Ascending aorta (tissue), 2 donors: ENCODE measurements around the gene ZNF276. TPM values are rescaled to one million over a fixed set of nuclear protein-coding genes. Genes with fewer than 3 reads are reported as not detected.
"Not testable (repeated sequence)": the region's sequence is repeated elsewhere in the genome, so short reads cannot be mapped to it uniquely, and the experiment has no call there.

Experiments used
- DNase-seq, 2 donors: peaks; one replicate each; pipeline ENCODE4 v3.0.0-alpha.2; 2019; ENCODE audit warnings: low spot score in 2 of 2
- H3K27ac ChIP-seq, 2 donors: fragments of 200-600 bp; sonication (generic); one replicate each; pipeline ENCODE4 v1.5.1; 2016 to 2017; ENCODE audit warnings: mild to moderate bottlenecking in 1 of 2
- H3K27me3 ChIP-seq: fragments of 200-600 bp; sonication (generic); one replicate; pipeline ENCODE4 v1.5.1; 2017
- H3K36me3 ChIP-seq, 2 donors: fragments of 200-600 bp; sonication (generic); one replicate each; pipeline ENCODE4 v1.5.1; 2016
- H3K4me1 ChIP-seq, 2 donors: fragments of 200-600 bp; sonication (generic); one replicate each; pipeline ENCODE4 v1.5.1; 2016 to 2017; ENCODE audit warnings: mild to moderate bottlenecking in 1 of 2
- H3K4me3 ChIP-seq, 2 donors: fragments of 200-600 bp; sonication (generic); one replicate each; pipeline ENCODE4 v1.5.1; 2016 to 2017; ENCODE audit warnings: mild to moderate bottlenecking in 1 of 2
- H3K9me3 ChIP-seq, 2 donors: fragments of 200-600 bp; sonication (generic); one replicate each; pipeline ENCODE4 v1.5.1; 2016
- CTCF ChIP-seq, 3 experiments: fragments of 200-600 bp in 2 of 3; fragments of 450-650 bp in 1 of 3; sonication (generic) in 2 of 3; IDR thresholded peaks; one replicate each; pipeline ENCODE4 v1.5.1; 2016 to 2019; ENCODE audit warnings: antibody characterized with exemption in 3 of 3, mild to moderate bottlenecking in 1 of 3, moderate library complexity in 1 of 3
- intact Hi-C: fragments of 100-400 bp; cut with DNase I; formaldehyde crosslinking; loops from one replicate; pipeline ENCODE4 v1.15.1; 2023
- total RNA-seq: library from RNA; depleted of rRNA; stranded (reverse); fragments of >200 nt; gene quantifications from one replicate; pipeline ENCODE4 v1.1.0, GENCODE V29; 2016

Gene ZNF276
- total RNA-seq, 1 donor from 2014 or later, result 30.7 TPM

GRCh38 chr16:89770367-89770766, 49.0 kb downstream of the ZNF276 start:
- no peak for DNase-seq
- no peaks in the 10 kb centered on the region for H3K36me3 ChIP-seq
- no peak overlapping the region for H3K4me3 ChIP-seq
- no peaks in the 10 kb centered on the region for H3K9me3 ChIP-seq
- H3K27ac ChIP-seq, result no peak overlapping the region
- H3K27me3 ChIP-seq, result no peaks in the 10 kb centered on the region
- H3K4me1 ChIP-seq, result no peaks in the 10 kb centered on the region
- no peak for TF ChIP-seq CTCF (IDR thresholded peaks at IDR 0.05)
- intact Hi-C loops, result no loop called here

GRCh38 chr16:89775223-89775622, 53.9 kb downstream of the ZNF276 start:
- DNase-seq, result no peak
- Histone ChIP-seq H3K4me1 (no peaks in the 10 kb centered on the region), H3K9me3 (no peaks in the 10 kb centered on the region), H3K27me3 (no peaks in the 10 kb centered on the region), H3K4me3 (no peak overlapping the region), H3K36me3 (no peaks in the 10 kb centered on the region), H3K27ac (no peak overlapping the region)
- intact Hi-C loops, result no loop called here
- no peak for TF ChIP-seq CTCF (IDR thresholded peaks at IDR 0.05)

- H3K4me1 ChIP-seq, H3K36me3 ChIP-seq, H3K27me3 ChIP-seq, H3K27ac ChIP-seq, H3K9me3 ChIP-seq, H3K4me3 ChIP-seq, intact Hi-C loops, DNase-seq: not testable (repeated sequence)
Observed at GRCh38 chr16:89778211-89778610, 56.9 kb downstream of the ZNF276 start.

DNA sequence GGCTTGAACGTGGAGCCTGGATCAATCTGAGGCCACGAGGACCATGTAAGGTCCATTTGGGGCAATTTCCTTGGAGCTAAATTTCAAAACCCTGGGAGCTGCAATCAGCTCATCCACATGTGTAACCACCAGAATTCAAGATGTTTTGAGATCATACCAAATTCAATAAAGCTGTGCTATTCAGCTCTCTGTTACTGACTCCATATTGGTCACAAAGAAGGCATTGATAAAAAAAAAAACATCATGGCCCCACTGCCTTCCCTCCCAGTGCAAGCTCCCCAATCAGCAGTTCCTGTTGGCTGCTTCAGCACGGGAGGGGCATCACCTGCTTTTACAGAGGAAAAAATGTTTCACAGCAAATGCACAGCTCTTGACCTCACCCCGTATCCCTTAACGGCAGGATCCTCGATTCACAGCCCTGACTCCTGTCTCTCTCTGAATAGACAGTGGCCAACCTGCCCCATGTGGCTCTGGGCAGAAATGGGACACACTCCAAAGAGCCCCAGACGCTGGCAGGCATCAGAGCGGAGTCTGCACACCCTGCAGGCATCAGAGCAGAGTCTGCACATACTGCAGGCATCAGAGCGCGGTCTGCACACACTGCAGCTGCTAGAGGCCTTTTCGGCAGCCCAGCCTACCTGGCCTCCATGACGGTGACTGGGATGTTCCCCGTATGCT, 58.0 kb downstream of the ZNF276 start:
- H3K36me3 ChIP-seq, result no peaks in the 10 kb centered on the region
- H3K4me1 ChIP-seq, result no peaks in the 10 kb centered on the region
- no peaks in the 10 kb centered on the region for H3K9me3 ChIP-seq
- DNase-seq, result no peak
- TF ChIP-seq CTCF (IDR thresholded peaks at IDR 0.05), result no peak
- intact Hi-C loops, result no loop called here
- H3K4me3 ChIP-seq, result no peak overlapping the region
- no peak overlapping the region for H3K27ac ChIP-seq
- no peaks in the 10 kb centered on the region for H3K27me3 ChIP-seq

- DNase-seq, result no peak
- Histone ChIP-seq H3K27me3 (no peaks in the 10 kb centered on the region), H3K36me3 (no peaks in the 10 kb centered on the region), H3K27ac (no peak overlapping the region), H3K9me3 (no peaks in the 10 kb centered on the region), H3K4me1 (no peaks in the 10 kb centered on the region), H3K4me3 (no peak overlapping the region)
- intact Hi-C loops, result no loop called here
- no peak for TF ChIP-seq CTCF (IDR thresholded peaks at IDR 0.05)
Observed at GRCh38 chr16:89779909-89780305, 58.6 kb downstream of the ZNF276 start.

DNA sequence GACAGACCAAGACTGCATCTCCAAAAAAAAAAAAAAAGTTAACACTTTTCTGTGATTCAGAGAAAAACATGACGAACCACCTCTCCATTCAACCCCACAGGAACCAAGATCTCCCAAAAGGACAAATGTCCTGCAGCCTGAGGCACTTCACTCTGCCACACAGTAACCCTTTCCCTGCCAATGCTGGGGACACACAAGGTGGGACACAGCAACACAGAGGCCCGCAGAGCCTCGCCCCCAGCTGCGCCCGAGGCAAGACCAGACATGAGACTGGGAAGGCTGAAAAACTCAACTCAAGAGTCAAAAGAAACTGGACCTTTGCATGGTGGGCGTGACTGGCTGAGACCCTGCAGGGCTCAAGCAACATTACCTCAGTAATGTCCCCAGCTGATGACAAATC, 61.2 kb downstream of the ZNF276 start:
- no peak overlapping the region for H3K4me3 ChIP-seq
- H3K36me3 ChIP-seq, result no peaks in the 10 kb centered on the region
- no peak for DNase-seq
- no peak overlapping the region for H3K27ac ChIP-seq
- no peak for TF ChIP-seq CTCF (IDR thresholded peaks at IDR 0.05)
- H3K27me3 ChIP-seq, result no peaks in the 10 kb centered on the region
- H3K9me3 ChIP-seq, result no peaks in the 10 kb centered on the region
- intact Hi-C loops, result no loop called here
- H3K4me1 ChIP-seq, result no peaks in the 10 kb centered on the region

GRCh38 chr16:89783952-89784351, 62.6 kb downstream of the ZNF276 start:
- H3K27me3 ChIP-seq, H3K36me3 ChIP-seq, H3K9me3 ChIP-seq, H3K4me3 ChIP-seq, DNase-seq, H3K27ac ChIP-seq, H3K4me1 ChIP-seq, intact Hi-C loops: not testable (repeated sequence)
